Measurements from ENCODE around the gene TEX14. TPM values are rescaled to one million over a fixed set of nuclear protein-coding genes. Genes with fewer than 3 reads are reported as not detected.

TEX14 gene
- total and polyA plus RNA-seq, 10 of the 15 experiments (the other 5 are each of a cell fraction or from before 2014, with no cell fraction given), result 0.15 to 1.3 (median 0.66) TPM

- ChIA-PET POLR2A (no interaction called here), RAD21 (ENCODE audit: unreplicated experiment) (interaction anchor here (0.9 kb wide), 1 partner anchor 63 kb away, joined by 3 read pairs; no protein-coding TSS in a partner anchor), SMC1A (ENCODE audit: uncharacterized antibody, unreplicated experiment) (interaction anchor here (1.3 kb wide), 1 partner anchor 43 kb away, joined by 4 read pairs; no protein-coding TSS in a partner anchor), CTCF (interaction anchor here (1.4 kb wide), 1 partner anchor 70 kb away, joined by 4 read pairs; no protein-coding TSS in a partner anchor)
- no peaks in the 10 kb centered on the region for H4K20me1 ChIP-seq (ENCODE audit: control insufficient read depth, insufficient read depth)
- in situ Hi-C loops (cut with MboI), result no loop called here
- H3K4me1 ChIP-seq (ENCODE audit: control insufficient read depth, insufficient read depth, low read length), result peaks cover 4% of the 10 kb centered on the region; the same call in 1 of the 2 replicates
- no peaks in the 10 kb centered on the region for H3K27me3 ChIP-seq (replicated peaks in 1 of 2; ENCODE audit: control insufficient read depth in 2 of 2, insufficient read depth in 2 of 2, low read length in 1 of 2)
- H3K4me2 ChIP-seq (ENCODE audit: control insufficient read depth, insufficient read depth), result no peak overlapping the region
- no peaks in the 10 kb centered on the region for H3K36me3 ChIP-seq (ENCODE audit: control insufficient read depth in 2 of 2, insufficient read depth in 2 of 2, low read length in 1 of 2)
- H3K4me3 ChIP-seq, result no peak overlapping the region
- ATAC-seq, result no peak
- no peak overlapping the region for H2AFZ ChIP-seq (ENCODE audit: control insufficient read depth, low read depth, low read length)
- BruUV-seq (replicated peaks), result no TSS peak
- 56% methylated on average over 12 of the region's 12 CpGs for WGBS (ENCODE audit: insufficient coverage, insufficient replicate concordance, low lambda C conversion rate, missing lambda C conversion rate)
- intact Hi-C loops (cut with micrococcal nuclease; ENCODE audit: unreplicated experiment), result no loop called here
- H3K79me2 ChIP-seq (ENCODE audit: control insufficient read depth, insufficient read depth, low read length), result no peaks in the 10 kb centered on the region
- H3K9me3 ChIP-seq (replicated peaks; ENCODE audit: control insufficient read depth, insufficient read depth, low read length), result no peaks in the 10 kb centered on the region
- no peak for DNase-seq (ENCODE audit: low read depth, low spot score)
- H3K9ac ChIP-seq (ENCODE audit: control insufficient read depth, insufficient read depth, low read length), result no peak overlapping the region
- H3K27ac ChIP-seq (ENCODE audit: control insufficient read depth, insufficient read depth), result no peak overlapping the region
- FAIRE-seq, result no peak
- no peak for TF ChIP-seq NFIC (IDR thresholded peaks at IDR 0.05; ENCODE audit: low read depth, low read length)
- no peak for TF ChIP-seq GABPA (IDR thresholded peaks at IDR 0.05; ENCODE audit: low read depth)
- TF ChIP-seq ATF3 (IDR thresholded peaks at IDR 0.05; ENCODE audit: borderline replicate concordance, extremely low read depth, low read depth, low read length), result no peak
- no peak for TF ChIP-seq WRNIP1 (IDR thresholded peaks at IDR 0.05; ENCODE audit: borderline replicate concordance, low read depth, low read length)
- TF ChIP-seq SMAD5 (IDR thresholded peaks at IDR 0.05; ENCODE audit: low read depth), result no peak
- no peak for TF ChIP-seq ZZZ3 (IDR thresholded peaks at IDR 0.05; ENCODE audit: control insufficient read depth, insufficient read length, low read depth)
- TF ChIP-seq E2F4 (IDR thresholded peaks at IDR 0.05; ENCODE audit: low read depth, low read length), result no peak
- TF ChIP-seq KAT2A (conservative IDR thresholded peaks at IDR 0.05; ENCODE audit: control insufficient read depth, low read depth, low read length), result no peak
- TF ChIP-seq SKIL (IDR thresholded peaks at IDR 0.05; ENCODE audit: low read depth, poor library complexity, severe bottlenecking), result no peak
- TF ChIP-seq HCFC1 (IDR thresholded peaks at IDR 0.05; ENCODE audit: low read length), result no peak
- TF ChIP-seq BCLAF1 (IDR thresholded peaks at IDR 0.05), result no peak
- TF ChIP-seq RBBP5 (conservative IDR thresholded peaks at IDR 0.05), result no peak
- no peak for TF ChIP-seq ZNF384 (IDR thresholded peaks at IDR 0.05; ENCODE audit: borderline replicate concordance, low read depth, low read length)
- TF ChIP-seq CEBPB (IDR thresholded peaks at IDR 0.05; ENCODE audit: borderline replicate concordance in 1 of 2, low read depth in 2 of 2, low read length in 2 of 2), result no peak
- no peak for TF ChIP-seq MXI1 (IDR thresholded peaks at IDR 0.05; ENCODE audit: low read depth, low read length)
- no peak for TF ChIP-seq RAD21 (IDR thresholded peaks at IDR 0.05; ENCODE audit: insufficient read depth, low read depth, low read length)
- TF ChIP-seq PML (IDR thresholded peaks at IDR 0.05; ENCODE audit: low read length), result no peak
These were observed 54.8 kb downstream of the TEX14 start for GRCh38 chr17:58637011-58637570.

All from GM12878 (cell line).